IMR-90 (cell line): ENCODE measurements around the gene SH3GLB2. TPM values are rescaled to one million over a fixed set of nuclear protein-coding genes. Genes with fewer than 3 reads are reported as not detected.

ENCODE experiments used
- ATAC-seq: fragments of 200-7000 bp; cut with Tn5 transposase; 2 replicates; pipeline ENCODE4 v1.9.1; 2020; ENCODE audit warnings: low read depth, mild to moderate bottlenecking, moderate library complexity
- BruUV-seq: library from RNA; stranded (reverse); fragments of 400-500 nt; replicated peaks from 2 replicates; lab custom pipeline; 2021; lab: Mats Ljungman, UMichigan
- CTCF ChIA-PET: fragments of 300-600 bp; formaldehyde crosslinking; extraction: SDS; loops from one replicate; lab custom pipeline; 2021; ENCODE audit warnings: antibody characterized with exemption; lab: Yijun Ruan, JAX
- POLR2A ChIA-PET: fragments of 300-600 bp; sonication (Branson Sonifier 250); formaldehyde crosslinking; loops from one replicate; lab custom pipeline; 2022; ENCODE audit warnings: antibody characterized with exemption; ENCODE audit not compliant: unreplicated experiment; lab: Charles Lee
- DNase-seq: peaks from one replicate; pipeline ENCODE4 v3.0.0; 2013
- H2AFZ ChIP-seq: replicated peaks from 2 replicates; pipeline ENCODE3; 2013; ENCODE audit warnings: low read length, mild to moderate bottlenecking; ENCODE audit not compliant: poor library complexity
- H2AK5ac ChIP-seq: 2 replicates; pipeline ENCODE4 v1.6.1; 2013; ENCODE audit warnings: low read depth, low read length, inconsistent platforms
- H2AK9ac ChIP-seq: replicated peaks from 2 replicates; pipeline ENCODE3; 2013; ENCODE audit warnings: mild to moderate bottlenecking, low read depth, low read length, moderate library complexity; ENCODE audit not compliant: poor library complexity
- H2BK120ac ChIP-seq: 2 replicates; pipeline ENCODE4 v1.6.1; 2013; ENCODE audit warnings: low read depth, low read length, inconsistent platforms
- H2BK15ac ChIP-seq: 3 replicates; pipeline ENCODE4 v1.6.1; 2013; ENCODE audit warnings: low read depth, low read length, inconsistent platforms
- H2BK20ac ChIP-seq: 2 replicates; pipeline ENCODE4 v1.6.1; 2013; ENCODE audit warnings: low read depth, mild to moderate bottlenecking, inconsistent platforms, low read length, moderate library complexity
- H2BK5ac ChIP-seq: 2 replicates; pipeline ENCODE4 v1.6.1; 2013; ENCODE audit warnings: mild to moderate bottlenecking, low read depth, low read length, inconsistent platforms; ENCODE audit not compliant: poor library complexity, severe bottlenecking
- H3K14ac ChIP-seq: replicated peaks from 2 replicates; pipeline ENCODE4 v1.6.1; 2013; ENCODE audit warnings: low read depth, low read length, inconsistent platforms
- H3K18ac ChIP-seq: 2 replicates; pipeline ENCODE4 v1.6.1; 2013; ENCODE audit warnings: low read depth, low read length, control low read depth
- H3K23ac ChIP-seq: 2 replicates; pipeline ENCODE4 v1.6.1; 2013; ENCODE audit warnings: low read depth, low read length, inconsistent platforms
- H3K27ac ChIP-seq: 2 replicates; pipeline ENCODE4 v1.5.1; 2013; ENCODE audit warnings: mild to moderate bottlenecking, control low read depth, low read length; ENCODE audit not compliant: insufficient read depth
- H3K27me3 ChIP-seq: 2 replicates; pipeline ENCODE4 v1.6.1; 2013; ENCODE audit warnings: low read length; ENCODE audit not compliant: control insufficient read depth, insufficient read depth
- H3K36me3 ChIP-seq: 2 replicates; pipeline ENCODE4 v1.6.1; 2013; ENCODE audit warnings: low read length, mixed read lengths; ENCODE audit not compliant: control insufficient read depth, insufficient read depth
- H3K4ac ChIP-seq: 2 replicates; pipeline ENCODE4 v1.6.1; 2013; ENCODE audit warnings: low read depth, low read length, inconsistent platforms
- H3K4me1 ChIP-seq: 2 replicates; pipeline ENCODE4 v1.6.1; 2013; ENCODE audit warnings: low read length, mixed read lengths; ENCODE audit not compliant: control insufficient read depth, insufficient read depth
- H3K4me2 ChIP-seq: 2 replicates; pipeline ENCODE4 v1.6.1; 2013; ENCODE audit warnings: low read depth, mild to moderate bottlenecking, control low read depth, low read length, moderate library complexity
- H3K4me3 ChIP-seq: 2 replicates; pipeline ENCODE4 v1.5.1; 2013; ENCODE audit warnings: low read depth, mild to moderate bottlenecking, control low read depth, low read length, moderate library complexity; ENCODE audit not compliant: insufficient read depth
- H3K56ac ChIP-seq: 2 replicates; pipeline ENCODE4 v1.6.1; 2013; ENCODE audit warnings: low read length, inconsistent platforms; ENCODE audit not compliant: insufficient read depth; ENCODE audit errors: extremely low read depth
- H3K79me1 ChIP-seq, 2 experiments: 2 replicates each; pipeline ENCODE4 v1.6.1; 2013; ENCODE audit warnings: low read length in 2 of 2, inconsistent platforms in 1 of 2, low read depth in 1 of 2
- H3K9ac ChIP-seq: 2 replicates; pipeline ENCODE4 v1.6.1; 2013; ENCODE audit warnings: low read depth, low read length, control low read depth
- H3K9me1 ChIP-seq: 2 replicates; pipeline ENCODE4 v1.6.1; 2013; ENCODE audit warnings: low read length, inconsistent platforms; ENCODE audit not compliant: insufficient read depth
- H3K9me3 ChIP-seq: 2 replicates; pipeline ENCODE4 v1.6.1; 2013; ENCODE audit warnings: low read length; ENCODE audit not compliant: control insufficient read depth, insufficient read depth
- H4K20me1 ChIP-seq: 2 replicates; pipeline ENCODE4 v1.6.1; 2013; ENCODE audit warnings: low read length, inconsistent platforms; ENCODE audit not compliant: insufficient read depth
- H4K5ac ChIP-seq: 2 replicates; pipeline ENCODE4 v1.6.1; 2013; ENCODE audit warnings: mild to moderate bottlenecking, low read depth, low read length, control low read depth
- H4K8ac ChIP-seq, 2 experiments: 2 replicates each; pipeline ENCODE4 v1.6.1; 2013; ENCODE audit warnings: low read depth in 2 of 2, low read length in 2 of 2, control low read depth in 1 of 2, inconsistent platforms in 1 of 2
- H4K91ac ChIP-seq: 2 replicates; pipeline ENCODE4 v1.6.1; 2013; ENCODE audit warnings: low read depth, low read length, inconsistent platforms; ENCODE audit not compliant: insufficient read depth
- BHLHE40 ChIP-seq: fragments of 150-350 bp; IDR thresholded peaks from 2 replicates; pipeline ENCODE4 v1.6.1; 2016; ENCODE audit warnings: mild to moderate bottlenecking, low read depth, low read length
- CEBPB ChIP-seq: IDR thresholded peaks from 2 replicates; pipeline ENCODE4 v1.6.1; 2012; ENCODE audit warnings: low read depth, low read length, improper control_type of control experiment
- CHD1 ChIP-seq: IDR thresholded peaks from 2 replicates; pipeline ENCODE4 v1.6.1; 2012; ENCODE audit warnings: low read depth, low read length, improper control_type of control experiment
- FOS ChIP-seq: fragments of 150-350 bp; IDR thresholded peaks from 2 replicates; pipeline ENCODE4 v1.6.1; 2016; ENCODE audit warnings: low read depth, low read length
- MAFK ChIP-seq: IDR thresholded peaks from 2 replicates; pipeline ENCODE4 v1.6.1; 2012; ENCODE audit warnings: low read depth, low read length, improper control_type of control experiment
- MAZ ChIP-seq: IDR thresholded peaks from 2 replicates; pipeline ENCODE4 v1.6.1; 2012; ENCODE audit warnings: low read depth, mild to moderate bottlenecking, low read length, improper control_type of control experiment, moderate library complexity, borderline replicate concordance
- MXI1 ChIP-seq: IDR thresholded peaks from 2 replicates; pipeline ENCODE4 v1.6.1; 2012; ENCODE audit warnings: low read depth, mild to moderate bottlenecking, low read length, moderate library complexity, borderline replicate concordance
- NFE2L2 ChIP-seq: fragments of 150-350 bp; IDR thresholded peaks from 2 replicates; pipeline ENCODE4 v1.6.1; 2016; ENCODE audit warnings: low read depth, mild to moderate bottlenecking, low read length
- POLR2A ChIP-seq: IDR thresholded peaks from 2 replicates; pipeline ENCODE4 v1.6.1; 2012; ENCODE audit warnings: mild to moderate bottlenecking, low read depth, low read length
- RCOR1 ChIP-seq: IDR thresholded peaks from 2 replicates; pipeline ENCODE4 v1.6.1; 2012; ENCODE audit warnings: mild to moderate bottlenecking, low read length, improper control_type of control experiment; ENCODE audit not compliant: insufficient replicate concordance
- RFX5 ChIP-seq: IDR thresholded peaks from 2 replicates; pipeline ENCODE4 v1.8.0; 2012; ENCODE audit warnings: low read depth, mild to moderate bottlenecking, low read length, moderate library complexity
- WGBS, 2 experiments: methylation state at CpG; one replicate each; pipeline versions ENCODE4 v1.1.5 to v1.1.7; 2013; ENCODE audit warnings: missing lambda C conversion rate in 2 of 2; ENCODE audit not compliant: insufficient read length in 1 of 2; ENCODE audit errors: extremely low coverage in 2 of 2; 5-methylcytosine and 5-hydroxymethylcytosine counted together
- dilution Hi-C: fragments of 300-500 bp; cut with HindIII; formaldehyde crosslinking; loops from one replicate; pipeline ENCODE4 v1.14.3; 2018; ENCODE audit warnings: low sequenced_read_pairs; ENCODE audit not compliant: unreplicated experiment
- in situ Hi-C: fragments of 300-500 bp; cut with MboI; formaldehyde crosslinking; loops from 3 replicates; pipeline ENCODE4 v1.14.3; 2019; ENCODE audit warnings: low sequenced_read_pairs, inconsistent platforms, mixed read lengths
- intact Hi-C: fragments of 100-400 bp; cut with micrococcal nuclease; formaldehyde crosslinking; loops from 2 replicates; pipeline ENCODE4 v1.10.0; 2022
- polyA plus RNA-seq, 3 experiments: library from polyadenylated mRNA; depleted of rRNA; stranded (reverse); fragments of >200 nt; gene quantifications; 2 replicates each; pipeline ENCODE4 v1.2.3, GENCODE V29; 2012; ENCODE audit warnings: low replicate concordance in 1 of 3
- total RNA-seq: library from RNA; depleted of rRNA; stranded (reverse); fragments of >200 nt; gene quantifications from 2 replicates; pipeline ENCODE4 v1.2.3, GENCODE V29; 2012
- TF ChIP-seq, protein P1 (sequence below): fragments of 150-350 bp; IDR thresholded peaks from 2 replicates; pipeline ENCODE4 v1.6.1; 2016; ENCODE audit warnings: low read depth, mild to moderate bottlenecking, low read length, moderate library complexity, borderline replicate concordance
- TF ChIP-seq, protein P2 (sequence below): fragments of 150-350 bp; IDR thresholded peaks from 2 replicates; pipeline ENCODE4 v1.6.1; 2017; ENCODE audit warnings: mild to moderate bottlenecking, antibody characterized with exemption, low read length, low read depth
- TF ChIP-seq, protein P3 (sequence below): conservative IDR thresholded peaks from 2 replicates; pipeline ENCODE4 v1.5.1; 2012; ENCODE audit warnings: mild to moderate bottlenecking, low read depth, low read length, improper control_type of control experiment

SH3GLB2 gene
- total and polyA plus RNA-seq, 2 of the 4 experiments (the other 2 are of a cell fraction): 36.4 to 68.4 TPM

DNA sequence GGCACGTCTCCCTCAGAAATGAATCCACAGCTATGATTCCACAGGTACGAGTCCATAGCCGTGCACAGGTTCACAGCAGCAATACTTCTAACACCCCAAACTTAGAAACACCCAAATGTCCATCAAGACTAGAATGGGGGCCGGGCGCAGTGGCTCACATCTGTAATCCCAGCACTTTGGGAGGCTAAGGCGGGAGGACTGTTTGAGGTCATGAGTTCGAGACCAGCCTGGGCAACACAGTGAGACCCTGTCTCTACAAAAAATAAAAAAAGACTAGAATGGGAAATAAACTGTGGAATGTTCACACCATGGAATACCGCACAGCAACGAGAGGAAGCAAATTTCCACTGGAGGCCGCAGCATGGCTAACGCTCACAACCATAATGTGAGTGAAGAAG lies 48.5 kb upstream of the SH3GLB2 start:
- H3K4ac ChIP-seq: no peak overlapping the region
- no peak overlapping the region for H3K56ac ChIP-seq
- H3K9me3 ChIP-seq: no peaks in the 10 kb centered on the region
- no peak overlapping the region for H4K91ac ChIP-seq
- H4K5ac ChIP-seq: no peak overlapping the region
- H4K8ac ChIP-seq: no peak overlapping the region
- no peak overlapping the region for H2AK9ac ChIP-seq
- H3K79me1 ChIP-seq: peaks cover 4 to 13% of the 10 kb centered on the region in 2 experiments; a peak in 3 of 4 replicates
- H3K14ac ChIP-seq: no peak overlapping the region
- no peak overlapping the region for H2BK120ac ChIP-seq
- H2AK5ac ChIP-seq: no peak overlapping the region
- DNase-seq (no peak), ATAC-seq (no peak)
- no peak overlapping the region for H2BK15ac ChIP-seq
- intact Hi-C loops (no loop called here), in situ Hi-C loops (no loop called here), dilution Hi-C loops (no loop called here)
- no peak overlapping the region for H2AFZ ChIP-seq
- no peak overlapping the region for H3K23ac ChIP-seq
- TF ChIP-seq POLR2A (no peak), BHLHE40 (no peak), NFE2L2 (no peak), RFX5 (no peak), MAFK (no peak), MXI1 (no peak), CEBPB (no peak), CHD1 (no peak), RCOR1 (no peak), MAZ (no peak), FOS (no peak)
- TF ChIP-seq, protein P1, sequence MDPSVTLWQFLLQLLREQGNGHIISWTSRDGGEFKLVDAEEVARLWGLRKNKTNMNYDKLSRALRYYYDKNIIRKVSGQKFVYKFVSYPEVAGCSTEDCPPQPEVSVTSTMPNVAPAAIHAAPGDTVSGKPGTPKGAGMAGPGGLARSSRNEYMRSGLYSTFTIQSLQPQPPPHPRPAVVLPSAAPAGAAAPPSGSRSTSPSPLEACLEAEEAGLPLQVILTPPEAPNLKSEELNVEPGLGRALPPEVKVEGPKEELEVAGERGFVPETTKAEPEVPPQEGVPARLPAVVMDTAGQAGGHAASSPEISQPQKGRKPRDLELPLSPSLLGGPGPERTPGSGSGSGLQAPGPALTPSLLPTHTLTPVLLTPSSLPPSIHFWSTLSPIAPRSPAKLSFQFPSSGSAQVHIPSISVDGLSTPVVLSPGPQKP: no peak
- TF ChIP-seq, protein P2, sequence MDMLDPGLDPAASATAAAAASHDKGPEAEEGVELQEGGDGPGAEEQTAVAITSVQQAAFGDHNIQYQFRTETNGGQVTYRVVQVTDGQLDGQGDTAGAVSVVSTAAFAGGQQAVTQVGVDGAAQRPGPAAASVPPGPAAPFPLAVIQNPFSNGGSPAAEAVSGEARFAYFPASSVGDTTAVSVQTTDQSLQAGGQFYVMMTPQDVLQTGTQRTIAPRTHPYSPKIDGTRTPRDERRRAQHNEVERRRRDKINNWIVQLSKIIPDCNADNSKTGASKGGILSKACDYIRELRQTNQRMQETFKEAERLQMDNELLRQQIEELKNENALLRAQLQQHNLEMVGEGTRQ: no peak
- TF ChIP-seq, protein P3, sequence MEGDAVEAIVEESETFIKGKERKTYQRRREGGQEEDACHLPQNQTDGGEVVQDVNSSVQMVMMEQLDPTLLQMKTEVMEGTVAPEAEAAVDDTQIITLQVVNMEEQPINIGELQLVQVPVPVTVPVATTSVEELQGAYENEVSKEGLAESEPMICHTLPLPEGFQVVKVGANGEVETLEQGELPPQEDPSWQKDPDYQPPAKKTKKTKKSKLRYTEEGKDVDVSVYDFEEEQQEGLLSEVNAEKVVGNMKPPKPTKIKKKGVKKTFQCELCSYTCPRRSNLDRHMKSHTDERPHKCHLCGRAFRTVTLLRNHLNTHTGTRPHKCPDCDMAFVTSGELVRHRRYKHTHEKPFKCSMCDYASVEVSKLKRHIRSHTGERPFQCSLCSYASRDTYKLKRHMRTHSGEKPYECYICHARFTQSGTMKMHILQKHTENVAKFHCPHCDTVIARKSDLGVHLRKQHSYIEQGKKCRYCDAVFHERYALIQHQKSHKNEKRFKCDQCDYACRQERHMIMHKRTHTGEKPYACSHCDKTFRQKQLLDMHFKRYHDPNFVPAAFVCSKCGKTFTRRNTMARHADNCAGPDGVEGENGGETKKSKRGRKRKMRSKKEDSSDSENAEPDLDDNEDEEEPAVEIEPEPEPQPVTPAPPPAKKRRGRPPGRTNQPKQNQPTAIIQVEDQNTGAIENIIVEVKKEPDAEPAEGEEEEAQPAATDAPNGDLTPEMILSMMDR: no peak
- 0 out of 2 replicates have a peak, but pooled peaks cover 6% of the 10 kb centered on the region for H3K9me1 ChIP-seq
- BruUV-seq: no TSS peak
- no peak overlapping the region for H3K27ac ChIP-seq
- H3K4me2 ChIP-seq: no peak overlapping the region
- H3K4me3 ChIP-seq: no peak overlapping the region
- no peaks in the 10 kb centered on the region for H3K27me3 ChIP-seq
- H3K36me3 ChIP-seq: no peaks in the 10 kb centered on the region
- H3K4me1 ChIP-seq: peaks cover 2% of the 10 kb centered on the region; the same call in 1 of the 2 replicates
- ChIA-PET CTCF (no interaction called here), POLR2A (no interaction called here)
- no peak overlapping the region for H3K9ac ChIP-seq
- no peak overlapping the region for H2BK5ac ChIP-seq
- H2BK20ac ChIP-seq: no peak overlapping the region
- WGBS, 2 experiments: 100% methylated on average over 2 of the region's 11 CpGs; no CpG with 5 or more reads in 1 of the 2 experiments
- no peaks in the 10 kb centered on the region for H4K20me1 ChIP-seq
- no peak overlapping the region for H3K18ac ChIP-seq
